Sigmoid colon (tissue), 4 donors: ENCODE data around the gene CEMIP.

Experiments
- CTCF ChIP-seq, 4 experiments: fragments of 450-650 bp in 3 of 4; fragments of 200-600 bp in 1 of 4; IDR thresholded peaks; one replicate each; pipeline ENCODE4 v1.5.1; 2016 to 2019; ENCODE audit warnings: antibody characterized with exemption in 4 of 4, mild to moderate bottlenecking in 3 of 4, moderate library complexity in 2 of 4
- EP300 ChIP-seq, 4 donors: sonication (generic); formaldehyde crosslinking; IDR thresholded peaks; one replicate each; pipeline ENCODE4 v1.6.1; 2017; ENCODE audit warnings: antibody characterized with exemption in 4 of 4
- POLR2A ChIP-seq, 2 donors: fragments of 450-650 bp; IDR thresholded peaks; one replicate each; pipeline ENCODE4 v1.6.1; 2016; ENCODE audit warnings: antibody characterized with exemption in 2 of 2, mild to moderate bottlenecking in 2 of 2, moderate library complexity in 2 of 2
- POLR2AphosphoS5 ChIP-seq, 4 donors: sonication (generic); formaldehyde crosslinking; IDR thresholded peaks; one replicate each; pipeline ENCODE4 v1.6.1; 2017; ENCODE audit warnings: antibody characterized with exemption in 4 of 4

- no peak for TF ChIP-seq CTCF (IDR thresholded peaks at IDR 0.05)
- no peak for TF ChIP-seq POLR2A (IDR thresholded peaks at IDR 0.05)
- no peak for TF ChIP-seq POLR2AphosphoS5 (IDR thresholded peaks at IDR 0.05)
- no peak for TF ChIP-seq EP300 (IDR thresholded peaks at IDR 0.05)
These were observed 136.3 kb downstream of the CEMIP start for GRCh38 chr15:80915472-80915871.
